ENCODE data around the gene CEACAM3.
A peak's percentile ranks its signal among the peaks of the same experiment; 100 is the strongest.

Gene CEACAM3

GRCh38 chr19:41845001-41845050 lies 48.4 kb downstream of the CEACAM3 start, which contains the start of gene DMRTC2:
Gene DMRTC2 (plus strand): TSS chr19:41845042. CDS start chr19:41847429, 2,387 bp downstream.
- ATAC-seq = no peak
- no peak for DNase-seq

- DNase-seq = no peak
- no peak for ATAC-seq
These were observed 48.7 kb downstream of the CEACAM3 start for GRCh38 chr19:41845051-41845590.

- no peak for ATAC-seq
These were observed 51.1 kb downstream of the CEACAM3 start for GRCh38 chr19:41847351-41848105.

GRCh38 chr19:41848666-41849065 lies 52.3 kb downstream of the CEACAM3 start:
- ATAC-seq (no peak), DNase-seq (no peak)

More at GRCh38 chr19:41847351-41848105, 51.1 kb downstream of the CEACAM3 start:
- DNase-seq = no peak

- DNase-seq (no peak), ATAC-seq (no peak)
These were observed 52.7 kb downstream of the CEACAM3 start for GRCh38 chr19:41849067-41849466.

- ATAC-seq = no peak
- DNase-seq = no peak
These were observed 54.0 kb downstream of the CEACAM3 start for GRCh38 chr19:41850381-41850780.

GRCh38 chr19:41851456-41851855 lies 55.1 kb downstream of the CEACAM3 start:
- DNase-seq (no peak), ATAC-seq (no peak)

GRCh38 chr19:41853344-41853743 lies 57.0 kb downstream of the CEACAM3 start:
- DNase-seq (no peak), ATAC-seq (no peak)

- ATAC-seq = no peak
- no peak for DNase-seq
These were observed 57.4 kb downstream of the CEACAM3 start for GRCh38 chr19:41853768-41854167.

- no peak for ATAC-seq
- no peak for DNase-seq
These were observed 62.8 kb downstream of the CEACAM3 start for GRCh38 chr19:41859213-41859617.

- ATAC-seq (peak; percentile 85), DNase-seq (peak; percentile 99)
These were observed 63.4 kb downstream of the CEACAM3 start, which contains the start of gene RPS19 for GRCh38 chr19:41859618-41860418. Gene RPS19 (plus strand): TSS chr19:41860255. CDS start chr19:41860775, 520 bp downstream.

- no peak for ATAC-seq
These were observed 64.2 kb downstream of the CEACAM3 start for GRCh38 chr19:41860419-41861115.

More at GRCh38 chr19:41860419-41861115, 64.2 kb downstream of the CEACAM3 start:
- no peak for DNase-seq

All from stimulated activated naive CD8-positive, alpha-beta T cell treated with anti-CD3 and anti-CD28 coated beads, Interleukin-15, Interleukin-2, amounts not matched to agents 100 U/mL and 50 U/mL, for 24 hours (primary cell).